Effector CD8-positive, alpha-beta T cell (primary cell): ENCODE data around the gene WDR87.
A peak's percentile ranks its signal among the peaks of the same experiment; 100 is the strongest.

ENCODE experiments used
- DNase-seq: peaks from one replicate; lab custom pipeline; 2025; lab: John Stamatoyannopoulos, UW
- total RNA-seq, 4 experiments: gene quantifications; one replicate each; lab custom pipeline; 2026; lab: John Stamatoyannopoulos, UW

Gene WDR87
- total RNA-seq, result 0 reads per million in 4 experiments

- peak; percentile 38 for DNase-seq
Measured at GRCh38 chr19:37905946-37906868, at the start of gene WDR87. WDR87 (minus strand) TSS chr19:37906594; CDS start chr19:37898239, 8,355 bp downstream.

GRCh38 chr19:37955986-37956385 lies 49.6 kb upstream of the WDR87 start:
- DNase-seq, result no peak

- DNase-seq, result no peak
Measured at GRCh38 chr19:37954421-37954874, 48.1 kb upstream of the WDR87 start.

- no peak for DNase-seq
Measured at GRCh38 chr19:37953918-37954303, 47.5 kb upstream of the WDR87 start.

GRCh38 chr19:37953171-37953917 lies 47.0 kb upstream of the WDR87 start:
- no peak for DNase-seq

GRCh38 chr19:37951816-37952210 lies 45.4 kb upstream of the WDR87 start:
- DNase-seq, result no peak

GRCh38 chr19:37950471-37951175 lies 44.2 kb upstream of the WDR87 start:
- DNase-seq, result no peak

GRCh38 chr19:37948362-37948761 lies 42.0 kb upstream of the WDR87 start:
- DNase-seq, result no peak

GRCh38 chr19:37947778-37948177 lies 41.4 kb upstream of the WDR87 start:
- DNase-seq, result no peak

GRCh38 chr19:37946132-37946531 lies 39.7 kb upstream of the WDR87 start:
- no peak for DNase-seq

GRCh38 chr19:37943480-37943879 lies 37.1 kb upstream of the WDR87 start:
- no peak for DNase-seq

GRCh38 chr19:37942516-37942902 lies 36.1 kb upstream of the WDR87 start:
- no peak for DNase-seq

GRCh38 chr19:37941782-37942515 lies 35.6 kb upstream of the WDR87 start:
- no peak for DNase-seq

- no peak for DNase-seq
Measured at GRCh38 chr19:37938353-37938752, 32.0 kb upstream of the WDR87 start.

GRCh38 chr19:37936886-37937285 lies 30.5 kb upstream of the WDR87 start:
- no peak for DNase-seq

GRCh38 chr19:37936166-37936565 lies 29.8 kb upstream of the WDR87 start:
- DNase-seq, result no peak

GRCh38 chr19:37935341-37935740 lies 28.9 kb upstream of the WDR87 start:
- DNase-seq, result no peak

- DNase-seq, result no peak
Measured at GRCh38 chr19:37933937-37934358, 27.6 kb upstream of the WDR87 start.

GRCh38 chr19:37932985-37933936 lies 26.9 kb upstream of the WDR87 start:
- DNase-seq, result no peak
